SK-N-SH (cell line): ENCODE measurements around the gene ACTN4. TPM values are rescaled to one million over a fixed set of nuclear protein-coding genes. Genes with fewer than 3 reads are reported as not detected.

ENCODE experiments used
- CTCF ChIA-PET: fragments of 300-600, 350-600 bp; formaldehyde crosslinking; extraction: SDS; loops from one replicate; lab custom pipeline; 2021; lab: Yijun Ruan, JAX
- POLR2A ChIA-PET: fragments of 350-600 bp; sonication (Branson Sonifier 250); formaldehyde crosslinking; extraction: SDS; loops from one replicate; lab custom pipeline; 2020; ENCODE audit warnings: antibody characterized with exemption, inconsistent platforms; lab: Yijun Ruan, JAX
- DNase-seq: peaks from one replicate; pipeline ENCODE4 v3.0.0; 2012
- H2AFZ ChIP-seq: fragments of 200-600 bp; sonication (generic); 2 replicates; pipeline ENCODE4 v1.8.1; 2016; ENCODE audit warnings: antibody characterized with exemption, mild to moderate bottlenecking, low read depth
- H3F3A ChIP-seq: fragments of 200-600 bp; sonication (generic); replicated peaks from 2 replicates; pipeline ENCODE3; 2016; ENCODE audit warnings: antibody characterized with exemption, mild to moderate bottlenecking; ENCODE audit not compliant: insufficient read depth
- H3K27ac ChIP-seq, 2 experiments: fragments of 200-500 bp in 1 of 2; fragments of 200-600 bp in 1 of 2; sonication (Bioruptor generic) in 1 of 2; sonication (generic), shearing (Covaris generic) in 1 of 2; 2 replicates each; pipeline versions ENCODE4 v1.5.1 to v1.6.1; 2014 to 2016; ENCODE audit warnings: low read depth in 2 of 2, inconsistent platforms in 1 of 2, low read length in 1 of 2, mild to moderate bottlenecking in 1 of 2, mixed read lengths in 1 of 2
- H3K27me3 ChIP-seq: fragments of 200-600 bp; sonication (generic), shearing (Covaris generic); 2 replicates; pipeline ENCODE4 v1.6.1; 2016; ENCODE audit warnings: mixed run types; ENCODE audit not compliant: insufficient read depth
- H3K36me3 ChIP-seq, 2 experiments: fragments of 200-500 bp in 1 of 2; fragments of 200-600 bp in 1 of 2; sonication (Bioruptor generic) in 1 of 2; sonication (generic) in 1 of 2; replicated peaks in 1 of 2; 2 replicates each; pipeline versions ENCODE3 to v1.5.1; 2014 to 2016; ENCODE audit warnings: low read length in 1 of 2, mild to moderate bottlenecking in 1 of 2; ENCODE audit not compliant: insufficient read depth in 2 of 2, control insufficient read depth in 1 of 2
- H3K4me1 ChIP-seq, 2 experiments: fragments of 200-500 bp in 1 of 2; fragments of 200-600 bp in 1 of 2; sonication (Bioruptor generic) in 1 of 2; sonication (generic), shearing (Covaris generic) in 1 of 2; 2 replicates each; pipeline versions ENCODE4 v1.5.1 to v1.6.1; 2014 to 2016; ENCODE audit warnings: low read depth in 1 of 2, low read length in 1 of 2, mixed run types in 1 of 2; ENCODE audit not compliant: insufficient read depth in 2 of 2, control insufficient read depth in 1 of 2
- H3K4me2 ChIP-seq: fragments of 200-600 bp; sonication (generic), shearing (Covaris generic); 2 replicates; pipeline ENCODE4 v1.6.1; 2017; ENCODE audit warnings: mixed run types
- H3K4me3 ChIP-seq, 2 experiments: fragments of 200-500 bp in 1 of 2; fragments of 200-600 bp in 1 of 2; sonication (Bioruptor generic) in 1 of 2; sonication (generic), shearing (Covaris generic) in 1 of 2; 2 replicates each; pipeline versions ENCODE4 v1.5.1 to v1.8.1; 2014 to 2016; ENCODE audit warnings: low read depth in 2 of 2, inconsistent platforms in 1 of 2, low read length in 1 of 2, mild to moderate bottlenecking in 1 of 2, mixed read lengths in 1 of 2, moderate library complexity in 1 of 2
- H3K79me2 ChIP-seq: fragments of 200-600 bp; sonication (generic); 2 replicates; pipeline ENCODE4 v1.8.1; 2017; ENCODE audit warnings: mild to moderate bottlenecking; ENCODE audit not compliant: insufficient read depth
- H3K9ac ChIP-seq: fragments of 200-600 bp; sonication (generic); 2 replicates; pipeline ENCODE4 v1.6.1; 2017; ENCODE audit warnings: mixed run types
- H3K9me2 ChIP-seq: fragments of 200-600 bp; sonication (generic); 2 replicates; pipeline ENCODE4 v1.6.1; 2017; ENCODE audit warnings: mixed run types
- H3K9me3 ChIP-seq: fragments of 200-600 bp; sonication (generic); 2 replicates; pipeline ENCODE4 v1.6.1; 2017; ENCODE audit warnings: mixed run types, mild to moderate bottlenecking, moderate library complexity
- H4K20me1 ChIP-seq: fragments of 200-600 bp; sonication (generic); 2 replicates; pipeline ENCODE4 v1.6.1; 2017; ENCODE audit warnings: mild to moderate bottlenecking, mixed run types; ENCODE audit not compliant: insufficient read depth
- CHD2 ChIP-seq: fragments of 150-350 bp; IDR thresholded peaks from 2 replicates; pipeline ENCODE4 v1.6.1; 2018; ENCODE audit warnings: low read length; ENCODE audit not compliant: partially characterized antibody
- EP300 ChIP-seq, 2 experiments: IDR thresholded peaks; 2 replicates each; pipeline versions ENCODE4 v1.4.0 to v1.6.1; 2012; ENCODE audit warnings: borderline replicate concordance in 1 of 2, low read depth in 1 of 2, low read length in 1 of 2
- EZH2phosphoT487 ChIP-seq: fragments of 200-600 bp; sonication (generic); IDR thresholded peaks from 2 replicates; pipeline ENCODE4 v1.6.1; 2017; ENCODE audit warnings: low read depth, mixed run types, mild to moderate bottlenecking, antibody characterized with exemption, moderate library complexity, borderline replicate concordance
- FOXM1 ChIP-seq: IDR thresholded peaks from 2 replicates; pipeline ENCODE4 v1.4.0; 2012; ENCODE audit warnings: low read depth, mild to moderate bottlenecking
- GATA2 ChIP-seq: sonication (generic); formaldehyde crosslinking; IDR thresholded peaks from 2 replicates; pipeline ENCODE4 v1.5.0; 2020; ENCODE audit warnings: mild to moderate bottlenecking, missing genetic modification reagents
- MEF2A ChIP-seq: IDR thresholded peaks from 2 replicates; pipeline ENCODE4 v1.4.0; 2012; ENCODE audit warnings: low read depth, borderline replicate concordance
- NRF1 ChIP-seq: IDR thresholded peaks from 2 replicates; pipeline ENCODE4 v1.6.1; 2012; ENCODE audit warnings: low read depth, mild to moderate bottlenecking, low read length
- RCOR1 ChIP-seq: fragments of 150-350 bp; IDR thresholded peaks from 2 replicates; pipeline ENCODE4 v1.6.1; 2017; ENCODE audit warnings: antibody characterized with exemption, low read length
- RFX5 ChIP-seq: IDR thresholded peaks from 2 replicates; pipeline ENCODE4 v1.6.1; 2012; ENCODE audit warnings: mild to moderate bottlenecking, improper control_type of control experiment, low read length
- SIN3A ChIP-seq: IDR thresholded peaks from 2 replicates; pipeline ENCODE4 v1.6.1; 2012; ENCODE audit warnings: low read depth, mild to moderate bottlenecking, low read length, moderate library complexity, borderline replicate concordance
- SMC3 ChIP-seq: IDR thresholded peaks from 2 replicates; pipeline ENCODE4 v1.6.1; 2012; ENCODE audit warnings: low read depth, low read length, improper control_type of control experiment
- TCF12 ChIP-seq: IDR thresholded peaks from 2 replicates; pipeline ENCODE4 v1.4.0; 2012
- TEAD4 ChIP-seq: IDR thresholded peaks from 2 replicates; pipeline ENCODE4 v1.4.0; 2012; ENCODE audit warnings: mild to moderate bottlenecking, borderline replicate concordance; ENCODE audit not compliant: insufficient read depth
- WGBS: methylation state at CpG from one replicate; pipeline ENCODE4 v1.1.6; 2017; ENCODE audit warnings: low lambda C conversion rate; 5-methylcytosine and 5-hydroxymethylcytosine counted together
- polyA plus RNA-seq, 3 experiments: library from polyadenylated mRNA; depleted of rRNA; stranded (reverse); fragments of >200 nt; gene quantifications; 2 replicates each; pipeline ENCODE4 v1.2.3, GENCODE V29; 2012
- TF ChIP-seq, protein P1 (sequence below): fragments of 150-350 bp; IDR thresholded peaks from 2 replicates; pipeline ENCODE4 v1.6.1; 2016; ENCODE audit warnings: mild to moderate bottlenecking, low read depth, low read length
- TF ChIP-seq, protein P2 (sequence below): IDR thresholded peaks from 2 replicates; pipeline ENCODE4 v1.4.0; 2012; ENCODE audit warnings: low read depth, borderline replicate concordance
- TF ChIP-seq, protein P3 (sequence below): IDR thresholded peaks from 2 replicates; pipeline ENCODE4 v1.4.0; 2012; ENCODE audit warnings: low read depth, borderline replicate concordance
- TF ChIP-seq, protein P4 (sequence below): IDR thresholded peaks from 2 replicates; pipeline ENCODE4; 2012

Gene ACTN4
- polyA plus RNA-seq, 1 of the 3 experiments (the other 2 are of a cell fraction) = 598 TPM

DNA sequence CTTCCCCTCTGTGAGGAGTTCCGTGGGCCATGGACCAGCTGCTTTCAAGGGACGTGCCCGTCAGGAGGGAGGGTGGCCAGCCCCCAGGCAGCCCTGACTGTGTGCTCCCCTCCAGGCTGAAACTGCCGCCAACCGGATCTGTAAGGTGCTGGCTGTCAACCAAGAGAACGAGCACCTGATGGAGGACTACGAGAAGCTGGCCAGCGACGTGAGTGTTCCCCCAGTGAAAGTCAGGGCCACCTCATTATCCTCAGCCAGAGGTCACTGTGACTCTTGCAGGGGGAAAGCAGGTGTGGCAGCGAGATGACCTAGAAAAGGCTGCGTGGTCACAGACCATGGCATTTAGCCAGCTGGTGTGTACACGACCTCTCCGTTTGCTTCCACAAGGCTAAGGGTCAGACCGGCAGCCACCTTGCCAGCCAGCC is 66.9 kb downstream of the ACTN4 start:
- CTCF ChIA-PET = interaction anchor here (0.7 to 1.9 kb wide), 2 partner anchors 9 to 14 kb away, joined by 3 to 4 read pairs; no protein-coding TSS in a partner anchor

More for the DNA sequence above, 66.9 kb downstream of the ACTN4 start:
- no peak for DNase-seq
- H3K27ac ChIP-seq = no peak overlapping the region; a peak in 1 of 4 replicates
- H4K20me1 ChIP-seq = 0 out of 2 replicates have a peak, but pooled peaks cover 4% of the 10 kb centered on the region
- peaks cover 0 to 8% of the 10 kb centered on the region in 2 experiments; a peak in 1 of 4 replicates for H3K4me1 ChIP-seq
- H3K4me2 ChIP-seq = no peak overlapping the region
- H3K36me3 ChIP-seq = peaks cover 68 to 73% of the 10 kb centered on the region in 2 experiments
- POLR2A ChIA-PET = interaction anchor here (0.6 kb wide), 1 partner anchor 165 kb away, joined by 4 read pairs; no protein-coding TSS in a partner anchor
- no peak overlapping the region for H2AFZ ChIP-seq
- no peaks in the 10 kb centered on the region for H3K27me3 ChIP-seq
- 95% methylated on average over 9 of the region's 14 CpGs for WGBS
- H3F3A ChIP-seq = peaks cover 5% of the 10 kb centered on the region
- H3K4me3 ChIP-seq = no peak overlapping the region
- H3K9me3 ChIP-seq = no peaks in the 10 kb centered on the region
- H3K79me2 ChIP-seq = peaks cover 49% of the 10 kb centered on the region; the same call in 1 of the 2 replicates
- TF ChIP-seq SIN3A = no peak
- TF ChIP-seq NRF1 = no peak
- no peak for TF ChIP-seq FOXM1
- TF ChIP-seq, protein P1, sequence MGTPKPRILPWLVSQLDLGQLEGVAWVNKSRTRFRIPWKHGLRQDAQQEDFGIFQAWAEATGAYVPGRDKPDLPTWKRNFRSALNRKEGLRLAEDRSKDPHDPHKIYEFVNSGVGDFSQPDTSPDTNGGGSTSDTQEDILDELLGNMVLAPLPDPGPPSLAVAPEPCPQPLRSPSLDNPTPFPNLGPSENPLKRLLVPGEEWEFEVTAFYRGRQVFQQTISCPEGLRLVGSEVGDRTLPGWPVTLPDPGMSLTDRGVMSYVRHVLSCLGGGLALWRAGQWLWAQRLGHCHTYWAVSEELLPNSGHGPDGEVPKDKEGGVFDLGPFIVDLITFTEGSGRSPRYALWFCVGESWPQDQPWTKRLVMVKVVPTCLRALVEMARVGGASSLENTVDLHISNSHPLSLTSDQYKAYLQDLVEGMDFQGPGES = no peak
- TF ChIP-seq EP300 (IDR thresholded peaks at IDR 0.05; ENCODE audit: borderline replicate concordance in 1 of 2, low read depth in 1 of 2, low read length in 1 of 2) = no peak
- TF ChIP-seq TCF12 = no peak
- TF ChIP-seq, protein P2, sequence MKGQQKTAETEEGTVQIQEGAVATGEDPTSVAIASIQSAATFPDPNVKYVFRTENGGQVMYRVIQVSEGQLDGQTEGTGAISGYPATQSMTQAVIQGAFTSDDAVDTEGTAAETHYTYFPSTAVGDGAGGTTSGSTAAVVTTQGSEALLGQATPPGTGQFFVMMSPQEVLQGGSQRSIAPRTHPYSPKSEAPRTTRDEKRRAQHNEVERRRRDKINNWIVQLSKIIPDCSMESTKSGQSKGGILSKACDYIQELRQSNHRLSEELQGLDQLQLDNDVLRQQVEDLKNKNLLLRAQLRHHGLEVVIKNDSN = no peak
- TF ChIP-seq SMC3 = no peak
- TF ChIP-seq MEF2A = no peak
- TF ChIP-seq, protein P3, sequence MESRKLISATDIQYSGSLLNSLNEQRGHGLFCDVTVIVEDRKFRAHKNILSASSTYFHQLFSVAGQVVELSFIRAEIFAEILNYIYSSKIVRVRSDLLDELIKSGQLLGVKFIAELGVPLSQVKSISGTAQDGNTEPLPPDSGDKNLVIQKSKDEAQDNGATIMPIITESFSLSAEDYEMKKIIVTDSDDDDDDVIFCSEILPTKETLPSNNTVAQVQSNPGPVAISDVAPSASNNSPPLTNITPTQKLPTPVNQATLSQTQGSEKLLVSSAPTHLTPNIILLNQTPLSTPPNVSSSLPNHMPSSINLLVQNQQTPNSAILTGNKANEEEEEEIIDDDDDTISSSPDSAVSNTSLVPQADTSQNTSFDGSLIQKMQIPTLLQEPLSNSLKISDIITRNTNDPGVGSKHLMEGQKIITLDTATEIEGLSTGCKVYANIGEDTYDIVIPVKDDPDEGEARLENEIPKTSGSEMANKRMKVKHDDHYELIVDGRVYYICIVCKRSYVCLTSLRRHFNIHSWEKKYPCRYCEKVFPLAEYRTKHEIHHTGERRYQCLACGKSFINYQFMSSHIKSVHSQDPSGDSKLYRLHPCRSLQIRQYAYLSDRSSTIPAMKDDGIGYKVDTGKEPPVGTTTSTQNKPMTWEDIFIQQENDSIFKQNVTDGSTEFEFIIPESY = no peak
- TF ChIP-seq RFX5 = no peak
- TF ChIP-seq RCOR1 = no peak
- TF ChIP-seq, protein P4, sequence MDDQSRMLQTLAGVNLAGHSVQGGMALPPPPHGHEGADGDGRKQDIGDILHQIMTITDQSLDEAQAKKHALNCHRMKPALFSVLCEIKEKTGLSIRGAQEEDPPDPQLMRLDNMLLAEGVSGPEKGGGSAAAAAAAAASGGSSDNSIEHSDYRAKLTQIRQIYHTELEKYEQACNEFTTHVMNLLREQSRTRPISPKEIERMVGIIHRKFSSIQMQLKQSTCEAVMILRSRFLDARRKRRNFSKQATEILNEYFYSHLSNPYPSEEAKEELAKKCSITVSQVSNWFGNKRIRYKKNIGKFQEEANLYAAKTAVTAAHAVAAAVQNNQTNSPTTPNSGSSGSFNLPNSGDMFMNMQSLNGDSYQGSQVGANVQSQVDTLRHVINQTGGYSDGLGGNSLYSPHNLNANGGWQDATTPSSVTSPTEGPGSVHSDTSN = no peak
- no peak for TF ChIP-seq CHD2
- no peak for TF ChIP-seq TEAD4
- no peak for TF ChIP-seq GATA2 (CRISPR knock-in tag)
- no peak for TF ChIP-seq EZH2phosphoT487
- H3K9ac ChIP-seq = no peak overlapping the region
- H3K9me2 ChIP-seq = no peaks in the 10 kb centered on the region
